ENCODE results near the gene CDH1.
A peak's percentile ranks its signal among the peaks of the same experiment; 100 is the strongest.
"Not testable (repeated sequence)": the region's sequence is repeated elsewhere in the genome, so short reads cannot be mapped to it uniquely, and the experiment has no call there.

Gene CDH1

DNA sequence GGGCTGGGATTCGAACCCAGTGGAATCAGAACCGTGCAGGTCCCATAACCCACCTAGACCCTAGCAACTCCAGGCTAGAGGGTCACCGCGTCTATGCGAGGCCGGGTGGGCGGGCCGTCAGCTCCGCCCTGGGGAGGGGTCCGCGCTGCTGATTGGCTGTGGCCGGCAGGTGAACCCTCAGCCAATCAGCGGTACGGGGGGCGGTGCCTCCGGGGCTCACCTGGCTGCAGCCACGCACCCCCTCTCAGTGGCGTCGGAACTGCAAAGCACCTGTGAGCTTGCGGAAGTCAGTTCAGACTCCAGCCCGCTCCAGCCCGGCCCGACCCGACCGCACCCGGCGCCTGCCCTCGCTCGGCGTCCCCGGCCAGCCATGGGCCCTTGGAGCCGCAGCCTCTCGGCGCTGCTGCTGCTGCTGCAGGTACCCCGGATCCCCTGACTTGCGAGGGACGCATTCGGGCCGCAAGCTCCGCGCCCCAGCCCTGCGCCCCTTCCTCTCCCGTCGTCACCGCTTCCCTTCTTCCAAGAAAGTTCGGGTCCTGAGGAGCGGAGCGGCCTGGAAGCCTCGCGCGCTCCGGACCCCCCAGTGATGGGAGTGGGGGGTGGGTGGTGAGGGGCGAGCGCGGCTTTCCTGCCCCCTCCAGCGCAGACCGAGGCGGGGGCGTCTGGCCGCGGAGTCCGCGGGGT lies at the start of gene CDH1:
Gene CDH1 (plus strand): TSS at position 247 of the 684 bp plus-strand sequence. CDS start 124 bp downstream, at position 371.
- DNase-seq = peak; percentile 18

DNA sequence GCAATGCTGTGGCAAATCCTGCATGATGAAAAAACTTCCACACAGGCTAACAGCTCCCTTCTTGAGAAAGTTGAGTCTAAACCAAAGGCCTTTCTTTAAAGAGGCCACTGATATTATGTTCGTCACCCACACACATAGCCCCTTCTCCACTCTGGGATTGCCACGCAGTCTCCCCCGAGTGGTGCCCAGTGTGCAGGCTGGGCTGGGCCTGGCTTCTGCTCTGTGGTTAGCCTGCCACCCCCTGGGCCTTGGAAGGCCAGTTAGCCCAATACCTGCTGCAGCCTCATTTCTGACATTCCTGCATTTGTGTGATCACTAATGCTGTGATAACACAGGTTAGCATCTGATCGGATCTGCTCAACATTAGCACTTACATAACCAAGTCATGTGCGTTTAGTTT lies 47.2 kb upstream of the CDH1 start:
- DNase-seq = no peak

- no peak for DNase-seq
Observed at GRCh38 chr16:68695575-68695974, 41.5 kb upstream of the CDH1 start.

GRCh38 chr16:68696514-68696913 lies 40.6 kb upstream of the CDH1 start:
- DNase-seq = peak; percentile 12

DNA sequence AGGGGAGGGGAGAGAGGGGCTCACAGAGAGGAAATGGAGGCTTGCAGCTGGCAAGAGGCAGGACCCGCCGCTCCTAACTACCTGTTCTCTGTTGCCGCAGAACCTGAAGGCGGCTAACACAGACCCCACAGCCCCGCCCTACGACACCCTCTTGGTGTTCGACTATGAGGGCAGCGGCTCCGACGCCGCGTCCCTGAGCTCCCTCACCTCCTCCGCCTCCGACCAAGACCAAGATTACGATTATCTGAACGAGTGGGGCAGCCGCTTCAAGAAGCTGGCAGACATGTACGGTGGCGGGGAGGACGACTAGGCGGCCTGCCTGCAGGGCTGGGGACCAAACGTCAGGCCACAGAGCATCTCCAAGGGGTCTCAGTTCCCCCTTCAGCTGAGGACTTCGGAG lies 39.0 kb upstream of the CDH1 start:
- no peak for DNase-seq

DNA sequence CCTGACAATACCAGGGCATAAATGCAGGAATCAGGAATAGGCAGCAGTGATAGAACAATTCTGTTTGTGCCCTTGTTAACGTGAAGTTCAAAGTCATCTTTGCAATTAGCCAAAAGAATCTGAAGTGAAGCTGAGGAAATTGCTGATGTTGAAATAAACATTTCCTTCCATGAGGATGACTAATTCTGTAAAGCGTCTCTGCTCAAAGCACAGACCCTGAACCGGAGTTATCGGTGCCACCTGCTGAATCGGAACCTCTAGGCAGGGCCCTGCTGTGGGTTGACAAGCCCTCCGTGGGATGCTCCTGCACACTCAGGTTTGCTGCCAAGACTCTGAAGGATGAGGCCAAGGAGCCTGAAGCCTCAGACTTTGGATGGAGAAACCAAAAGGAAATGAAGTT lies 37.0 kb upstream of the CDH1 start:
- no peak for DNase-seq

GRCh38 chr16:68700831-68701230 lies 36.3 kb upstream of the CDH1 start:
- no peak for DNase-seq

GRCh38 chr16:68704232-68704867 lies 32.7 kb upstream of the CDH1 start:
- peak; percentile 69 for DNase-seq

- no peak for DNase-seq
Observed at GRCh38 chr16:68707340-68708152, 29.5 kb upstream of the CDH1 start.

- DNase-seq = no peak
Observed at GRCh38 chr16:68710211-68710610, 26.9 kb upstream of the CDH1 start.

- DNase-seq = no peak
Observed at GRCh38 chr16:68711421-68712139, 25.5 kb upstream of the CDH1 start.

GRCh38 chr16:68713361-68713760 lies 23.7 kb upstream of the CDH1 start:
- no peak for DNase-seq

- DNase-seq = no peak
Observed at GRCh38 chr16:68715471-68715870, 21.6 kb upstream of the CDH1 start.

GRCh38 chr16:68716516-68716915 lies 20.6 kb upstream of the CDH1 start:
- DNase-seq = not testable (repeated sequence)

DNA sequence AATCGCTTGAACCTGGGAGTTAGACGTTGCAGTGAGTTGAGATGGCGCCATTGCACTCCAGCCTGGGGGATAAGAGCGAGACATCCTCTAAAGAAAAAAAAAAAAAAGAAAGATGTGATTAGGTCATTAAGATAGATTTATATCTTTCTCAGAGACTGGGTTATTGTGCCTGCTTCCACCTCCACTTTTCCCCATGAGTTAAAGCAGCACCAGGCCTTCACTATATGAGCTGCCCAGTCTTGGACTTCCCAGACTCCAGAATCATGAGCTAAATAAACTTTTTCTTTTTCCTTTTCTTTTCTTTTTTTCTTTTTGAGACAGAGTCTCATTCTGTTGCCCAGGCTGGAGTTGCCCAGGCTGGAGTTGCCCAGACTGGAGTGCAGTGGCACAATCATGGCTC lies 19.4 kb upstream of the CDH1 start:
- no peak for DNase-seq

- no peak for DNase-seq
Observed at GRCh38 chr16:68718590-68718989, 18.5 kb upstream of the CDH1 start.

DNA sequence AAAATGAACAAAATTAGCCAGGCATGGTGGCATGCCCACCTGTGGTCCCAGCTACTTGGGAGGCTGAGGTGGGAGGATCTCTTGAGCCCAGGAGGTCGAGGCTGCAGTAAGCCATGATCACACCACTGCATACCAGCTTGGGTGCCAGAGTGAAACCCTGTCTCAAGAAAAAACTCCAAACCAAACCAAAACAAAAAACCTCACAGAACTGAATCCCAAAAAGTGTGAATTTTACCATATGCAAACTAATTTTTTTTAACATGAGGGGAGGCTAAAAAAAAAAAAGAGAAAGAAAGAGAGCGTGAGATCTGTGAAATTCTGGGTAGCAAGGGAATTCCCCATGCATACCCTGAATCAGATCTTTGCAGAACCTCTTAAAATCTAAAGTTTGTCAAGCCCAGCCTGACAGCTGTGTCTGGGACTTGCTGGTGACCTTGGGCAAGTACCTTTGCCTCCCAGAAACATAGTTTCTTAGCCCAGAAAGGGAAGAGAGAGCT lies 17.1 kb upstream of the CDH1 start:
- DNase-seq = no peak

DNA sequence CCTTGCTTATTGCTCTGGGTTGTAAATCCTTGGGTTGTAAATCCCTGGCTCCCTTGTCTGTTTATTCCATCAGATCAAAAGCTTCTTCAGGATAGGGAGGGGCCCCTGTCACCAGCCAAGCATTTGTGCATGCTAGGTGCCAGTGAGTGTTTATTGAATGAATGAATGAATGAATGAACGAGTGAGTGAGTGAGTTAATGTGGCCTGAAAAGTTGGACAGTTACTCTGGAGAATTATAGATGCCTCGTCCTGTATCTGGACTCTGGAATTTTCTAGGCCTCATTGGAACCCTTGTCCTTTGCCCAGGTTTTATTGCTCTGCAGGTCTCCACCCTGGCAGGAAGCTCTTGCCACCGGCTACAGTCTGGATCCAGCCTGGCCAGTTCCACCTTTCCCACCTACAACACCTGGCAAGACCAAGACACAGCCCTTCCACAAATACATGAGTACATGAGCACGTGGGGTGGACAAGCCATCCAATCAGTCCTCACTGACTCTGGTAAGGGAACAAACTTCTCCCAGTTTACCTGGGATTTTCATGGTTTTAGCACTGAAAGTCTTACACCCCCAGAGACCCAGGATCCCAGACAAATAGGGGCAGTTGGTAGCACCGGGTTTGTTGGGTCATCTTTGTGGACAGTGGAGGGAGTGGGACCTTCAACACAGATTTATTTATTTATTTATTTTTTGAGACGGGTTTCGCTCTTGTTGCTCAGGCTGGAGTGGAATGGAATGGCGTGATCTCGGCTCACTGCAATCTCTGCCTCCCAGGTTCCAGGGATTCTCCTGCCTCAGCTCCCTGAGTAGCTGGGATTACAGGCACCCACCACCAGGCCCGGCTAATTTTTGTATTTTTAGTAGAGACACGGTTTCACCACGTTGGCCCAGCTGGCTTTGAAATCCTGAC lies 14.7 kb upstream of the CDH1 start:
- no peak for DNase-seq

DNA sequence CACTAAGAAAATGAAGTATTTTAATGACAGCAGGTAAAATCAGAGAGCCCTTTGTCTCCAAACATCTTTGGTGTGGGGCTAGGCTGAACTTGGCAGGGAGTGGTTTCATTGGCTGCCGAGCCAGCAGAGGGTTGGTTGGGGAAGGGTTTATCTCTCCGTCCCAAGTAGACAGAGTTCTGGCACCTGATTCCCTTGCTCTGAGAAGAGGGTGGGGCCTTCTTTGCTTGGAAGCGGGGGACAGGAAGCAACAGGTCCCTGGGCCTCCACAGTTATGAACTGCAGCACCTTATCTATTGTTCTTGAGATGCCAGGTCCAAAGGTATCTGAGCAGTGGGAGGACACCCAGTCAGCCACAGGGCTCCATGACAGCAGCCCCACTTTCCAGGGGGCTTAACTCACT lies 12.3 kb upstream of the CDH1 start:
- DNase-seq = no peak

DNA sequence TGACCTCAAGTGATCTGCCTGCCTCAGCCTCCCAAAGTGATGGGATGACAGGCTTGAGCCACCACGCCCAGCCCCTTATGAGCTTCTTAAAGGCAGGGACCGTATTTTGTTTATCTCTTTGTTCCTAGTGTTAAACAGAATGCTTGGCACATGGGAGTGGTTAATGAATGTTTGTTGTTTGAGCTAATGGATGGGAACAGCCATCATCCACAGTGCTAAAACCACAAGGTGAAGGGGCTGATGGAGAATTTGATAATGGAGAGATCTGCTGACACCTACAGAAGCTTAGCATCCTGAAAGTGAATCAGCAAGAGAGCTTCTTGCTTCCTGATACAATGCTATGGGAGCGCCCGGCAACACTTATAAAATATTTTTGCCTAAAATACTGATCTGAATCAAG lies 8.6 kb upstream of the CDH1 start:
- no peak for DNase-seq

DNA sequence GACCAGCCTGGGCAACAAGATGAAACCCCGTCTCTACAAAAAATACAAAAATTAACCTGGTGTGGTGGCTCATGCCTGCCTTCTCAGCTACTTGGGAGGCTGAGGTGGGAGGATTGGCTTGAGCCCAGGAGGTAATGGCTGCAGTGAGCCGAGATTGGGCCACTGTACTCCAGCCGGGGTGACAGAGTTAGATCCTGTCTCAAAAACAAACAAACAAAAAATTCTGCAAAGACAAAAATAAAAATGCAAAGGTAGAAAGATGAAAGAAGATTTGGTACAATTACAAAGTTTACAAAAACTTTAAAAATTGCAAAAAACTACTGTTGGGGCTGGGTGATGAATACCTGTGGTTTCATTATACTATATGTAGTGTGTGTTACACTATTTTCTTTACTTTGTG lies 5.5 kb upstream of the CDH1 start:
- DNase-seq = no peak
